ENCODE results near the gene ACP1. TPM values are rescaled to one million over a fixed set of nuclear protein-coding genes. Genes with fewer than 3 reads are reported as not detected.

ACP1 gene
- total and polyA plus RNA-seq, 10 donors, result 58.1 to 103 (median 72.9) TPM

- Histone ChIP-seq H3K27ac (no peak overlapping the region), H3K4me3 (no peak overlapping the region), H3K4me1 (peaks cover 0 to 6% (median 4%) of the 10 kb centered on the region in 6 donors), H3K27me3 (replicated peaks in 1 of 7) (no peaks in the 10 kb centered on the region), H3K9me3 (no peaks in the 10 kb centered on the region), H3K36me3 (peaks cover 0 to 77% (median 28%) of the 10 kb centered on the region in 6 donors)
- no peak for DNase-seq
- intact Hi-C loops (cut with DNase I; ENCODE audit: low total_unique reads), result no loop called here
- WGBS, 5 donors, result 86 to 96% (median 91%) methylated on average over 9 of the region's 9 CpGs
- TF ChIP-seq POLR2AphosphoS5 (IDR thresholded peaks at IDR 0.05), result no peak
- no peak for TF ChIP-seq CTCF (IDR thresholded peaks at IDR 0.05 in 8 of 11, conservative IDR thresholded peaks at IDR 0.05 in 3 of 11)
Measured at GRCh38 chr2:231521-232185, 33.1 kb upstream of the ACP1 start.

- no peak overlapping the region for H3K4me3 ChIP-seq
Measured at GRCh38 chr2:233030-233429, 31.7 kb upstream of the ACP1 start.

GRCh38 chr2:234421-234820, 30.3 kb upstream of the ACP1 start:
- DNase-seq, result no peak
- no peak overlapping the region for H3K27ac ChIP-seq
- WGBS, 5 donors, result 88 to 97% (median 95%) methylated on average over 4 of the region's 4 CpGs
- no peaks in the 10 kb centered on the region for H3K9me3 ChIP-seq
- TF ChIP-seq CTCF (IDR thresholded peaks at IDR 0.05 in 8 of 11, conservative IDR thresholded peaks at IDR 0.05 in 3 of 11), result no peak
- TF ChIP-seq POLR2A (IDR thresholded peaks at IDR 0.05), result no peak
- no peak for TF ChIP-seq POLR2AphosphoS5 (IDR thresholded peaks at IDR 0.05)
- no peaks in the 10 kb centered on the region for H3K27me3 ChIP-seq (replicated peaks in 1 of 7)
- no peak overlapping the region for H3K4me3 ChIP-seq
- intact Hi-C loops (cut with DNase I; ENCODE audit: low total_unique reads), result no loop called here
- peaks cover 0 to 58% (median 19%) of the 10 kb centered on the region in 6 donors for H3K36me3 ChIP-seq
- peaks cover 0 to 26% (median 15%) of the 10 kb centered on the region in 6 donors for H3K4me1 ChIP-seq

More at GRCh38 chr2:233030-233429, 31.7 kb upstream of the ACP1 start:
- no peaks in the 10 kb centered on the region for H3K27me3 ChIP-seq (replicated peaks in 1 of 7)
- H3K4me1 ChIP-seq, result peaks cover 0 to 18% (median 14%) of the 10 kb centered on the region in 6 donors
- DNase-seq, result no peak
- H3K9me3 ChIP-seq, result no peaks in the 10 kb centered on the region
- WGBS, 5 donors, result 77 to 92% (median 87%) methylated on average over 7 of the region's 7 CpGs
- peaks cover 0 to 63% (median 23%) of the 10 kb centered on the region in 6 donors for H3K36me3 ChIP-seq
- no peak overlapping the region for H3K27ac ChIP-seq
- no peak for TF ChIP-seq CTCF (IDR thresholded peaks at IDR 0.05 in 8 of 11, conservative IDR thresholded peaks at IDR 0.05 in 3 of 11)
- TF ChIP-seq POLR2AphosphoS5 (IDR thresholded peaks at IDR 0.05), result no peak
- no peak for TF ChIP-seq POLR2A (IDR thresholded peaks at IDR 0.05)
- intact Hi-C loops (cut with DNase I; ENCODE audit: low total_unique reads), result no loop called here

GRCh38 chr2:236993-237539, 27.7 kb upstream of the ACP1 start:
- Histone ChIP-seq H3K27me3 (replicated peaks in 1 of 7) (no peaks in the 10 kb centered on the region), H3K27ac (peak overlapping the region in 5 of 8 donors; percentile 31 to 48 (median 39)), H3K9me3 (peaks cover 0 to 4% (median 1%) of the 10 kb centered on the region in 8 donors), H3K36me3 (peaks cover 0 to 60% (median 7%) of the 10 kb centered on the region in 6 donors), H3K4me3 (no peak overlapping the region), H3K4me1 (peaks cover 0 to 26% (median 15%) of the 10 kb centered on the region in 6 donors)
- WGBS, 5 donors, result 75 to 82% (median 78%) methylated on average over 6 of the region's 6 CpGs
- TF ChIP-seq POLR2AphosphoS5 (IDR thresholded peaks at IDR 0.05), result no peak
- TF ChIP-seq CTCF (IDR thresholded peaks at IDR 0.05 in 8 of 11, conservative IDR thresholded peaks at IDR 0.05 in 3 of 11), result no peak
- no peak for TF ChIP-seq POLR2A (IDR thresholded peaks at IDR 0.05)
- intact Hi-C loops (cut with DNase I; ENCODE audit: low total_unique reads), result no loop called here
- no peak for DNase-seq
